ENCODE results near the gene SOCS2.

The SOCS2 gene

DNA sequence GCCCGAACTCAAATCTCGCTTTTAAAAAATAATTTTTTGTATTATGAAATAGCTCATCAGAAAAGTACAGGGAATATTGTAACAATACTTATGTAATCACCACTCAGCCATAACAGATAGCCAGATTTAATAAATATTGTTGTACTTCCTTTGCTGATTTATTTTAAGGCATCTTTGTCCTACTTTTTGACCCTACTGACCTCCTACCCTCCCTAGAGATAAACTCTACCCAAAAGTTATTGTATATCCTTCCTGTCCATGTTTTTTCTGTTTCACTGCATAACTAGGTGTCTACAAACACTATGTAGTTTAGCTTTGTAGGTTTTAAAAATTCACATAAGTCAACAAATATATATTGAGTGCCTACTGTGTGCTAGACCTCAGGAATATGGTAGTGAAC lies 25.1 kb downstream of the SOCS2 start:
- TF ChIP-seq, protein P1, sequence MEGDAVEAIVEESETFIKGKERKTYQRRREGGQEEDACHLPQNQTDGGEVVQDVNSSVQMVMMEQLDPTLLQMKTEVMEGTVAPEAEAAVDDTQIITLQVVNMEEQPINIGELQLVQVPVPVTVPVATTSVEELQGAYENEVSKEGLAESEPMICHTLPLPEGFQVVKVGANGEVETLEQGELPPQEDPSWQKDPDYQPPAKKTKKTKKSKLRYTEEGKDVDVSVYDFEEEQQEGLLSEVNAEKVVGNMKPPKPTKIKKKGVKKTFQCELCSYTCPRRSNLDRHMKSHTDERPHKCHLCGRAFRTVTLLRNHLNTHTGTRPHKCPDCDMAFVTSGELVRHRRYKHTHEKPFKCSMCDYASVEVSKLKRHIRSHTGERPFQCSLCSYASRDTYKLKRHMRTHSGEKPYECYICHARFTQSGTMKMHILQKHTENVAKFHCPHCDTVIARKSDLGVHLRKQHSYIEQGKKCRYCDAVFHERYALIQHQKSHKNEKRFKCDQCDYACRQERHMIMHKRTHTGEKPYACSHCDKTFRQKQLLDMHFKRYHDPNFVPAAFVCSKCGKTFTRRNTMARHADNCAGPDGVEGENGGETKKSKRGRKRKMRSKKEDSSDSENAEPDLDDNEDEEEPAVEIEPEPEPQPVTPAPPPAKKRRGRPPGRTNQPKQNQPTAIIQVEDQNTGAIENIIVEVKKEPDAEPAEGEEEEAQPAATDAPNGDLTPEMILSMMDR (IDR thresholded peaks at IDR 0.05; ENCODE audit: extremely low read depth, missing control alignments): no peak
- no peak for DNase-seq (ENCODE audit: low spot score)

DNA sequence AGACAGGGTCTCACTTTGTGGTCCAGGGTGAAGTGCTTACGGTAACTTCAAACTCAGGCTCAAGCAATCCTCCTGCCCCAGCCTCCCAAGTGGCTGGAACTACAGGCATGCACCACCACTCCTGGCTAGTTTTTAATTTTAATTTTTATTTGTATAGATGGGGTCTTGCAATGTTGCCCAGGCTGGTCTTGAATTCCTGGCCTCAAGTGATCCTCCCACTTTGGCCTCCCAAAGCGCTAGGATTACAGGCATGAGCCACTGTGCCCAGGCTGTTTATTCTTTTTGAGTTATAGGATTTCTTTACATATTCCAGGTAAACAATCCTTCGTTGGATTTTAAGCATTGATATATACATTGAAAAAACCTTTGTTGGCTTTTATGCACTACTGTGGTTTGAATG lies 26.7 kb downstream of the SOCS2 start:
- no peak for DNase-seq (ENCODE audit: low spot score)
- TF ChIP-seq, protein P1 (IDR thresholded peaks at IDR 0.05; ENCODE audit: extremely low read depth, missing control alignments): no peak

DNA sequence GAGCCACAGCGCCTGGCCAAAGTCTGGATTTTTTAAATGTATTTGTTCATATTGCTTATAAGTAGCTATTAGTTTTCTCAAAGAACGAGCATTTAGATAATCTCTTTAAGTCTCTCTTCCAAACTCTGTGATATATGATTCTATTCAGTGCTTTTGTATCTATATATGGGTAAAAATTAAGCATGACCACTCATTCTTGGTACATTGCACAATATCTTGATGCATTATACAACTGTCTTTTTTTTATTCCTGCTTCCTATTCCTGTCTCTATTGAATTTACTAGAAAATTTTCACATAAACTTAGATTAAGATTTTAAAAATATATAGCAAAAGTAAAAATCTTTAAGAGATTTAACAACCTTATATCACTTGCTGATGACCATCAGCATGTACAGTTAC lies 29.1 kb downstream of the SOCS2 start:
- no peak for DNase-seq (ENCODE audit: low spot score)
- TF ChIP-seq, protein P1 (IDR thresholded peaks at IDR 0.05; ENCODE audit: extremely low read depth, missing control alignments): no peak

- TF ChIP-seq, protein P1 (IDR thresholded peaks at IDR 0.05; ENCODE audit: extremely low read depth, missing control alignments): no peak
- no peak for DNase-seq (ENCODE audit: low spot score)
Observed at GRCh38 chr12:93602897-93603668, 30.6 kb downstream of the SOCS2 start.

DNA sequence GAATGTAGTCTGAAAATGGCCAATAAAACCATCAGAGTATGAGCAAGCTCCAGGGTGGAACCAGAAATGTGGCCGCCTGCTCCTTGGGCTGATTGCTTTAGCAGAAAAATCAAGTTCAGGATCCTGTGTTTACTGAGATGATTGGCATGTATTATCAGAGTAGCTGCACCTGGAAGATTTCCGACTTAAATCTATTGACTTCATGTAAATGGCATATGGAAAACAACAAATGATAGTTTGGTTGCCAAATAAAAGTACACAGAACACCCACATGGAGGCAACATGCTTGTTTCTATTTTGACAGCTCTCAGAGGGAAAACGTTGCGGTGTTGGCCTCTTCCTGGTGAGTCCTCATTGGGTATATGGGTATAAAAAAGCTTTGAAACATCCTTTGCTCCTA lies 31.3 kb downstream of the SOCS2 start:
- TF ChIP-seq, protein P1 (IDR thresholded peaks at IDR 0.05; ENCODE audit: extremely low read depth, missing control alignments): no peak
- no peak for DNase-seq (ENCODE audit: low spot score)

DNA sequence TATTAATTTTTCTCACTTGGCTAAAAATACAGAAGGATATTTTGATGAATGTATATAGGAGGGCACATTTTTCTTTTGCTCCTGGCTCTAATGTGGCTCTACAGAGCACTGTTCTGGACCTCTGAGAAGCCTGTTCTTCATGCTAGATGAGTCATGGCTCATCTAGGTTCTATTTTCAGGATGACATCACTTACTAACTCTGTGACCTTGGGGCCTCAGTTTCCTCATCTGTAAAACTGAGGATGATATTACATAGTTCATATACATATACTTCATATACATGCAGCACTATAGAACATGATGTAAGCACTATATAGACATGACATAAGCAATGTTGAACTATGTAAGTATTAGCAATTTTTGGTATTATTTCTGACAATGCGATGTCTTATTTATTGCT lies 35.8 kb downstream of the SOCS2 start:
- TF ChIP-seq, protein P1 (IDR thresholded peaks at IDR 0.05; ENCODE audit: extremely low read depth, missing control alignments): no peak
- no peak for DNase-seq (ENCODE audit: low spot score)

- DNase-seq (ENCODE audit: low spot score): no peak
- TF ChIP-seq, protein P1 (IDR thresholded peaks at IDR 0.05; ENCODE audit: extremely low read depth, missing control alignments): no peak
Observed at GRCh38 chr12:93609281-93610192, 37.1 kb downstream of the SOCS2 start.
